IPS DF 19.7 (cell line): Measurements from ENCODE around the gene SERPINA6.
"Not testable (repeated sequence)": the region's sequence is repeated elsewhere in the genome, so short reads cannot be mapped to it uniquely, and the experiment has no call there.

Source experiments
- DNase-seq: peaks from one replicate; pipeline ENCODE4 v3.0.0-alpha.2; 2013; ENCODE audit warnings: low read depth, low spot score

SERPINA6 gene

DNA sequence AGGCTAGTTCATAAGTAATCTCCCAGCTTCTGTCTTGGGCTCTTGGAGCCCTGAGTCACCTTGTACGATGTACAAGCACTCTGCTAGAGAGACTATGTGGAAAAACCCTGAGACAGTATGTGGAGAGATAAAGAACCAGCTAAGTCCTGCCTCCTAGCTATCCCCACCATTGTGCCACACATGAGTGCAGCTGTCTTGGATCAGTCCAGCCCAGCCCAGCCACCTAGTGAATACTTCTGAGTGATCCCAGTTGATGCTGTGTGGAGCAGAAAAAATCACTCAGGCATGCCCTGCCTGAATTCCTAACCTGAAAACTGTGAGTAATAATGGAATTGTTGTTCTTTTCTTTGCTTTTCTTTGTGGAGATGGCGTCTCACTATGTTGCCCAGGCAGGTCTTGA lies 5.1 kb upstream of the SERPINA6 start:
- DNase-seq, result no peak

DNA sequence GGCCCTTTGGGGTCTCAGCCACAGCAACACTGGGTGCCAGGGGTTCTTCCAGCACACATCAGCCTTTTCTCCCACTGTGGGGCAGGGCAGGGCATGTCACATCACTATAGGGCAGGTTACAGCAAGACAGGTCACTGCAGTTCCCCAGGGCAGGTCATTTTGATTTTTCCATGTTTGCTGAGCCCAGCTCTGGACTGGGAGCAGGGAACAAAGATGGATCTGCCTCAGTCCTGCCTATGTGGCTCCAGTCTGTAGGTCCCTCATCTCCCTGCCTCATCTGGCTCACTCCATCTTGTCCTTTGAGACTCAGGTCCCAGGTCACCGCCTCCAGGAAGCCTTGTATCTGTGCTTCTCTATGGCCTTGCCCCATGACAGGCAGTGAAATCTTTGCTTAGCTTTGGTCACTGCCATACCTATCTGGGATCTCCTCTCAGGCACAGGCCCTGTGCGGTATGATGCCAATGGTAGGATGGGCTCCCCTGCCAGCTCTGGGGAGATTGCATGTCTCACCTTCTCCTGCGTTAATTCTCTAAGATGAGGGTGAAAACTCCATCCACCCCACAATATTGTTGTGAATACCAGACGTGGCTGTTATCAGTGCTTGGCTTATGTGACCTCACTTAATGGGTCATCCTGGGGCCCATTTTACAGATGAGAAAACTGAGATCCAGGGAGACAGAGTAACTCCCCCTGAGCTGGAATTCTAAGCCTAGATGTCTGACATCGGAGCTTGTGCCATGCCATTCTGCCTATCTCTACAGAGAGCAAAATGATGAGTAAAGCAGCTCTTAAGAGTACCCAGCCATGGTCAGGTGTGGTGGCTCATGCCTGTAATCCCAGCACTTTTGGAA lies 1.5 kb downstream of the SERPINA6 start:
- DNase-seq, result no peak

- no peak for DNase-seq
Observed at GRCh38 chr14:94320243-94320642, 2.9 kb downstream of the SERPINA6 start.

- no peak for DNase-seq
Observed at GRCh38 chr14:94317259-94317658, 5.9 kb downstream of the SERPINA6 start.

- DNase-seq, result no peak
Observed at GRCh38 chr14:94316692-94317091, 6.4 kb downstream of the SERPINA6 start.

GRCh38 chr14:94314890-94315289 lies 8.2 kb downstream of the SERPINA6 start:
- DNase-seq, result no peak

DNA sequence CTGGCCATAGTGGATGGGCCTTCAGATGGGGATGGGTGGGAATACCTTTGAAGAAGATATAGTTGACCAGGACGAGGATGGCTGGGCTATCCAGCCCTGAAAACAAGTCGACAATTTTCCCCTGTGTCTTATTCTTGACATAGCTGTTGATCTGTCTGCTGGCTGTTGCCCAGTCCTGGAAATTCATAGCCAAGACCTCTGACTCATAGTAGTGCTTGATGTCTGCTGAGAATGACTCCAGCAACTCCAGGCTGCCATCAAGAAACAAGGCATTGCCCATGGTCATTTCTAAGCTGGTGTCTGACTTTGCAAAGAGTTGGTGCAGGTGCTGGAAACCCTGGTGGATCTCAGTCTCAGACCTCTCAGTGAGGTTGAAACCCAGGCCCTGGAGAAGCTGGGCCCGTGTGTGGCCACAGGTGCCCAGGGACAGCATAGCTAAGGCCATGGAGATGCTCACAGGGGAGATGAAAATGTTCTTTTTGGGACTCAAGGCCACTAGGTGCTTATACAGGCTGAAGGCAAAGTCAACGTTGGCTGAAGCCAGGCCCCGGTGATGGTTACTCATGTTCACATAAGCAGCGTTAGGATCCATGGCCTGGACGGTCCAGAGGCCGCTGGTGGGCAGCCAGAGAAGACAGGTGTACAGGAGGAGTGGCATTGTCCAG lies 9.0 kb downstream of the SERPINA6 start:
- DNase-seq, result no peak

- DNase-seq, result no peak
Observed at GRCh38 chr14:94312481-94313246, 10.5 kb downstream of the SERPINA6 start.

GRCh38 chr14:94310248-94310647 lies 12.9 kb downstream of the SERPINA6 start:
- DNase-seq, result no peak

DNA sequence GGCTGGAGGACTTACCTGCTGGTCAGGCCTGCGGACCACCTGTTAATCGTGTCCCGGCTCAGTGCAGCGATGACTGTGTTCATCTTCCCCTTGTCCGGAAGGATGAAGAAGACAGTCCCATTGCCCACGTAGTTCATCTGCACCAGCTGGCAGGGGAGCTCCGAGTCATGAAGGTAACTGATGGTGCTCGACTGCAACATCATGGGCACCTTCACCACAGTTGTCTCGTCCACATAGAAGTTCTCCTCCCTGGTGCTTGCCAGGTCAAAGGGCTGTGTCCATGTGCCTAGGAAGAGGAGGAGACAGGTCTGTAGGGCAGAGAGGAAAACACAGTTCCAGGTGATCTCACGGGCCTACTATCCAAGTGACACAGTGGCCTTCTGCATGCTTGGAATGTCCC lies 13.4 kb downstream of the SERPINA6 start:
- no peak for DNase-seq

DNA sequence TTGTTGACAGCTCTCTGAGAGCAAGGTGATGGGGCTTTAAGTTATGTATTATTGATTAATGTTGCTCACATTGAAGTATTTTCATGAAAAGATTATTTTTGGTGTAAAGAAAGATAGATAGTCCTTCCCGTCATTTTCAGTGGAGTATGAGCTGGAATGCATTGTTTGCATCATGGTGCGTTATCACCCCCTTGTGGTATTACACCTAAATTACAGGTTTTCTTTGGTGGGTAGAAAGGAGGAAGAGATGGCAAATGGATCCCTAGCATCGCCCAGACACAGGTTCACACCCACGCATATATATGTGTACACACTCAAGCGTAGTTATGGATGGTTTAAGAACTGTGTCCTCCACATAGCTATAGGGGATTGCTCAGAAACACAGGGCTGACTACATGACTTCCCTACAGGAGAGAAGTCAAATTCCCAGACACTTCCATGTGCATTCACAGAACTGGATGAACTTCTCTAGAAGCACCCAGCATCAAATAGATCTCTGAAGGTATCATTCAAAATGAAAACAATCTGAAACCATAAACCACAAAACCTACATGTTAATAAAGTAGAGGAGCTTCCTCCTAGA lies 15.6 kb downstream of the SERPINA6 start:
- peak; percentile 28 for DNase-seq

DNA sequence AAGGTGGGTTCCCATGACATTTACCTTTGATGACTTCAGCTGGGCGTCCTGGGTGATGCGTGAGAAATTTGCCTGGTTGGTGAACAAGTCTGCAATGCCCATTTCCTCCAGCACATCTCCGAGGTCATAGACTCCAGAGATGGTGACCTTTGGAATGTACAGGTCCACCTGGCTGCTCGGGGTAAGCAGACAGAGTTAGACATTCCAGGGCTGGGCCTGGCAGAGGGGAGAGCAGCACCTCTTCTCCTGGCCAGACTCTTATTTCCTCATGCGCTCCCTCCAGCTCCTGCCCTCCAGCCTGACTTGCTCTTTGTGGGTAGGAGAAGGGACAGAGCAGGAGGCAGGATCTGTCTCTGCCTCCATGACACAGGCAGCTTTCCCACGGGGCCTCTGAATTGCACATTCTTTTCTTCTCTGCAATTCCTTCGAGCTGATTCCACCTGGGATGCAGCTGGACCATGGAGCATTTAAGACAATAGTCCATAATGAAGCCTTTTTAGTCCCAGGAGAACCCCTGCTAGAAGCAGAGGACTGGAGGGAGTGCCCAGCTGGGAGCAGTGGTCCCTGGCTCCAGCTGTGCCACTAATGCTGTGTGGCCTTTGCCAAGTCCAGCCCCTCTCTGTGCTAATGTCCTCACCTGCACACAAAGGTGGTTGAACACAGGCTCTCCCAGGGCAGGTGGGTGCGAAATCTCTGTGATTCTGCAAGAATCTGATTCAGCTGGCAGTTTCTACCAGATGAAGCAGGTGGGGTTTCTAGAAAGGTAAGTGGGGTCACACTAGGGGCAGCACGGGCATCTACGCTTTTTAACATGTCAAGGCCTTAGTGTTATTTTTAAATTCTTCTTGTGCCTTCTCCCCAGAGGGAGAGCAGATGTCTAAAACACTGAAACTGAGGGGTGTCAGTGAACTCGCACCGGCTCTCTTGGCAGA lies 16.8 kb downstream of the SERPINA6 start:
- DNase-seq, result no peak

GRCh38 chr14:94305620-94306019 lies 17.5 kb downstream of the SERPINA6 start:
- DNase-seq, result no peak

DNA sequence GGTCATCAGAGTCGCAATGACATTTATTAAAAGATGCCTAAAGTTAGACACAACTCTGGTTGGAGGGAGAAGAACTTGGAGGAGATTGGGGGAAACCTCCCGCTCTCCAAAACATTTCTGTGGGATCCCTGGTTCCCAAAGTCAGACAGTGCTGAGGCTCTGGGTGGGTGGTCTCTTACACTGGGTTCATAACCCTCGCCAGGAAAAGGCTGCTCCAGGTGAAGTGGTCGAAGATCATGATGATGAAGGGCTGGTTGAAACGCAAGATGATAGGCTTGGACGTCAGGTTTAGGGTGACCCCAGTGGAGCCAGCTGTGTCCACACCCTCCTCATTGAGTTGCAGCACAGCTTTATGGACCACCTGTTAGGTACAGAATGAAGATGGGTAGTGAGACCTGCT lies 18.9 kb downstream of the SERPINA6 start:
- DNase-seq, result no peak

- DNase-seq, result no peak
Observed at GRCh38 chr14:94303111-94303510, 20.0 kb downstream of the SERPINA6 start.

DNA sequence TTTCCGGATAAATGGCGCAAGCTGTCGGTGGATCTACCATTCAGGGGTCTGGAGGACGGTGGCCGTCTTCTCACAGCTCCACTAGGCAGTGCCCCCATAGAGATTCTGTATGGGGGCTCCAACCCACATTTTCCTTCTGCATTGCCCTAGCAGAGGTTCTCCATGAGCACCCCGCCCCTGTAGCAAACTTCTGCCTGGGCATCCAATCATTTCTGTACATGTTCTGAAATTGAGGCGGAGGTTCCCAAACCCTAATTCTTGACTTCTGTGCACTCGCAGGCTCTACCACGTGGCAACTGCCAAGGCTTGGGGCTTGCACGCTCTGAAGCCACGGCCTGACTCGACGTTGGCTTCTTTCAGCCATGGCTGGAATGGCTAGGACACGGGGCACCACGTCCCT lies 25.0 kb downstream of the SERPINA6 start:
- no peak for DNase-seq

- DNase-seq, result not testable (repeated sequence)
Observed at GRCh38 chr14:94296181-94296545, 27.0 kb downstream of the SERPINA6 start.

DNA sequence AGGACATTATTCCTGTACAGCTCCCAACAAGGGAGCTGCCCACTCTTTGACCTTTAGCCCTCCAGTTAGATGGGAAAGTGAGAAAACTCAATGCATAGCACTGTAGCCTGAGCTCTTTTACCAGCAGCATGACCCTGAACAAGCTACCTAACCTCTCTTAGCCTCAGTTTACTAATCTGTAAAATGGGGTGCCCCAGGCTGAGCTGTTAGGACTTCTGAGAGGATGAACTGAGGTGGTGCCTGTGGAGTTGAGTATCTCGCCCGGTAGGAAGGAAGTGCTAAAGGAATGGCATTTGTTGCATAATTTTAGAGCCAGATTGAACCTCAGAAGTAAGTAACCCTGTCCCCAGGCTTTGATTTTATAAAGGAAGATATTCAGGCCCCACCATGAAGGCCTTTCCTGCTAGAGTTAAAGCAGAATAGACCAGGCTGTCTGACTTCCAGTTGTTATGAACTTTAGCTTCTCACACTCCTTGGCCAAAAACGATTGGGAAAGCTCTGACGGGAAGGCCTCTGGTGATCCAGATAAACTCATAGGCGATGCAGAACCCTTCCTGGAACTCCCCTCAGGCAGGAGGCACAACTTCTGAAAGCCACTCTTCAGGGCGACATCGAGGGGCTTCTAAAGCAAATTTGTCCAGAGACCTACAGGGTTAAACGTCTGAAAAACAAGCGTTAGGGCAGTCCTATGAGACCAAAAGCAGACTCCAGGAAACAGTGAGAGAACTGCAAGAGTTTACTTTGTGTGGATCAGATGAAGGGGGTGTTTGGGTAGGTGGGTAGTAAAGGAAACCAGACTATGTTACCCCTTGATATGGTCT lies 27.6 kb downstream of the SERPINA6 start:
- no peak for DNase-seq

GRCh38 chr14:94293578-94293924 lies 29.6 kb downstream of the SERPINA6 start:
- no peak for DNase-seq

GRCh38 chr14:94292872-94293577 lies 30.1 kb downstream of the SERPINA6 start, which contains the start of gene SERPINA10:
Gene SERPINA10 (minus strand): TSS chr14:94293268. CDS start chr14:94290593, 2,675 bp downstream.
- no peak for DNase-seq
